ENCODE results near the gene FBXW11. TPM values are rescaled to one million over a fixed set of nuclear protein-coding genes. Genes with fewer than 3 reads are reported as not detected.

FBXW11 gene
- total RNA-seq, 1 experiment from 2014 or later: 46.3 TPM

GRCh38 chr5:171830686-171831085 lies 175.8 kb downstream of the FBXW11 start:
- no TSS peak for BruUV-seq (replicated peaks)
- H3K36me3 Mint-ChIP-seq (ENCODE audit: insufficient read depth, unreplicated experiment): no peaks in the 10 kb centered on the region
- H3K4me3 Mint-ChIP-seq (ENCODE audit: unreplicated experiment): no peak overlapping the region
- Histone ChIP-seq H3K27me3 (replicated peaks; ENCODE audit: control insufficient read depth, insufficient read depth, low read length) (no peaks in the 10 kb centered on the region), H3K9me3 (peaks cover 4% of the 10 kb centered on the region), H3K36me3 (ENCODE audit: control insufficient read depth, insufficient read depth, low read length) (no peaks in the 10 kb centered on the region), H3K4me1 (no peaks in the 10 kb centered on the region), H3K4me3 (ENCODE audit: low read depth, low read length) (no peak overlapping the region)
- CTCF ChIA-PET: no interaction called here
- peaks cover 14% of the 10 kb centered on the region for H3K9me3 Mint-ChIP-seq (ENCODE audit: unreplicated experiment)
- intact Hi-C loops (cut with micrococcal nuclease; ENCODE audit: unreplicated experiment): no loop called here
- no peaks in the 10 kb centered on the region for H3K4me1 Mint-ChIP-seq (ENCODE audit: low read depth, unreplicated experiment)
- no peak for DNase-seq
- no peaks in the 10 kb centered on the region for H3K27me3 Mint-ChIP-seq (ENCODE audit: insufficient read depth, unreplicated experiment)
- no peak overlapping the region for H3K27ac Mint-ChIP-seq (ENCODE audit: unreplicated experiment)
- no peak for TF ChIP-seq CTCF (IDR thresholded peaks at IDR 0.05; ENCODE audit: insufficient read depth in 1 of 2, low read depth in 1 of 2, low read length in 1 of 2, severe bottlenecking in 1 of 2, unreplicated experiment in 1 of 2)
- POLR2A ChIA-PET: no interaction called here

- no peaks in the 10 kb centered on the region for H3K27me3 Mint-ChIP-seq (ENCODE audit: insufficient read depth, unreplicated experiment)
- intact Hi-C loops (cut with micrococcal nuclease; ENCODE audit: unreplicated experiment): no loop called here
- peaks cover 7% of the 10 kb centered on the region for H3K4me1 Mint-ChIP-seq (ENCODE audit: low read depth, unreplicated experiment)
- H3K4me3 ChIP-seq (ENCODE audit: low read depth, low read length): no peak overlapping the region
- H3K9me3 ChIP-seq: peaks cover 4% of the 10 kb centered on the region
- H3K36me3 ChIP-seq (ENCODE audit: control insufficient read depth, insufficient read depth, low read length): no peaks in the 10 kb centered on the region
- no peak for TF ChIP-seq CTCF (IDR thresholded peaks at IDR 0.05; ENCODE audit: insufficient read depth in 1 of 2, low read depth in 1 of 2, low read length in 1 of 2, severe bottlenecking in 1 of 2, unreplicated experiment in 1 of 2)
- BruUV-seq (replicated peaks): no TSS peak
- peaks cover 15% of the 10 kb centered on the region for H3K4me1 ChIP-seq
- H3K27me3 ChIP-seq (replicated peaks; ENCODE audit: control insufficient read depth, insufficient read depth, low read length): no peaks in the 10 kb centered on the region
- ChIA-PET POLR2A (no interaction called here), CTCF (no interaction called here)
- DNase-seq: no peak
- peaks cover 6% of the 10 kb centered on the region for H3K36me3 Mint-ChIP-seq (ENCODE audit: insufficient read depth, unreplicated experiment)
- H3K4me3 Mint-ChIP-seq (ENCODE audit: unreplicated experiment): no peak overlapping the region
- peaks cover 14% of the 10 kb centered on the region for H3K9me3 Mint-ChIP-seq (ENCODE audit: unreplicated experiment)
- H3K27ac Mint-ChIP-seq (ENCODE audit: unreplicated experiment): no peak overlapping the region
Measured at GRCh38 chr5:171827162-171827561, 179.3 kb downstream of the FBXW11 start.

DNA sequence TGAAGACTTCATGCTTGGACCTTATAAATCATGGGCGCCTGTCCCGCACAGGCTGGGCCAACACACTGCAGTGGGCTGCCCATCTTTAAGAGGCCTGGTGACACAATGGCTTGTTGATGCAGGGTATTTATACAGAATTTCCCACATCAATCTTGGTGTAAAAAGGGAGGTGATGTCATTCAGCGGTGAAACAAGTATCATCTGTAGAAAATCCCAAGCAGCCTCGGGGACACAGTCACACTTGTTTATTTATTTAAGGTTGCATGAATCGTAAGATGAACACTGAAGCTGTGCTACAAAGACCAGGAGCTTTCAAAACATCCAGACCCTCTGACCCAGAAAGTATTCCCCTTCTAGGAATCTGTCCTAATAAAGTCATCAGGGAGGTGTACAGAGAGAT lies 180.3 kb downstream of the FBXW11 start:
- no peak overlapping the region for H3K4me3 ChIP-seq (ENCODE audit: low read depth, low read length)
- Mint-ChIP-seq H3K4me1 (ENCODE audit: low read depth, unreplicated experiment) (peaks cover 7% of the 10 kb centered on the region), H3K27ac (ENCODE audit: unreplicated experiment) (no peak overlapping the region), H3K36me3 (ENCODE audit: insufficient read depth, unreplicated experiment) (peaks cover 6% of the 10 kb centered on the region), H3K27me3 (ENCODE audit: insufficient read depth, unreplicated experiment) (no peaks in the 10 kb centered on the region), H3K9me3 (ENCODE audit: unreplicated experiment) (peaks cover 4% of the 10 kb centered on the region), H3K4me3 (ENCODE audit: unreplicated experiment) (no peak overlapping the region)
- POLR2A ChIA-PET: no interaction called here
- intact Hi-C loops (cut with micrococcal nuclease; ENCODE audit: unreplicated experiment): no loop called here
- no TSS peak for BruUV-seq (replicated peaks)
- H3K9me3 ChIP-seq: peaks cover 2% of the 10 kb centered on the region; the same call in 1 of the 2 replicates
- peaks cover 15% of the 10 kb centered on the region for H3K4me1 ChIP-seq
- H3K36me3 ChIP-seq (ENCODE audit: control insufficient read depth, insufficient read depth, low read length): no peaks in the 10 kb centered on the region
- DNase-seq: no peak
- CTCF ChIA-PET: no interaction called here
- H3K27me3 ChIP-seq (replicated peaks; ENCODE audit: control insufficient read depth, insufficient read depth, low read length): no peaks in the 10 kb centered on the region
- TF ChIP-seq CTCF (IDR thresholded peaks at IDR 0.05; ENCODE audit: insufficient read depth in 1 of 2, low read depth in 1 of 2, low read length in 1 of 2, severe bottlenecking in 1 of 2, unreplicated experiment in 1 of 2): no peak
